ENCODE results near the gene WDFY4. TPM values are rescaled to one million over a fixed set of nuclear protein-coding genes. Genes with fewer than 3 reads are reported as not detected.

WDFY4 gene
- total and polyA plus RNA-seq, 9 of the 15 experiments (the other 6 are each of a cell fraction or from before 2014, with no cell fraction given): 0.01 to 0.02 (median 0.01) TPM; not detected in 6

- ChIA-PET CTCF (ENCODE audit: low intra/inter-chr PET ratio) (no interaction called here), POLR2A (interaction anchor here (0.8 to 1.3 kb wide), 2 partner anchors 10 to 59 kb away, joined by 3 to 5 read pairs; no protein-coding TSS in a partner anchor)
- Histone ChIP-seq H4K20me1 (replicated peaks; ENCODE audit: control insufficient read depth, insufficient read depth, low read length) (no peaks in the 10 kb centered on the region), H3K4me2 (ENCODE audit: insufficient read depth, low read length) (no peak overlapping the region), H3K9ac (ENCODE audit: insufficient read depth in 1 of 2, low read depth in 2 of 2, low read length in 2 of 2) (no peak overlapping the region), H3K4me1 (replicated peaks in 1 of 2; ENCODE audit: control insufficient read depth in 2 of 2, insufficient read depth in 2 of 2, low read length in 2 of 2) (peaks cover 0 to 7% of the 10 kb centered on the region in 2 experiments; a peak in 1 of 5 replicates), H2AFZ (ENCODE audit: low read depth, low read length) (no peak overlapping the region), H3K4me3 (no peak overlapping the region), H3K36me3 (ENCODE audit: control insufficient read depth, insufficient read depth, low read length) (no peaks in the 10 kb centered on the region), H3K27me3 (ENCODE audit: control insufficient read depth in 2 of 2, insufficient read depth in 2 of 2, low read length in 2 of 2) (peaks cover 23 to 24% of the 10 kb centered on the region in 2 experiments; a peak in 4 of 5 replicates), H3K9me3 (replicated peaks; ENCODE audit: control insufficient read depth, insufficient read depth, low read depth, low read length) (no peaks in the 10 kb centered on the region), H3K27ac (ENCODE audit: extremely low read depth, low read depth, low read length) (no peak overlapping the region), H3K9me1 (ENCODE audit: control insufficient read depth, insufficient read depth, low read length) (no peaks in the 10 kb centered on the region), H3K79me2 (ENCODE audit: control insufficient read depth, insufficient read depth, low read length) (no peaks in the 10 kb centered on the region)
- DNase-seq (ENCODE audit: extremely low read depth in 1 of 4, low spot score in 3 of 4): no peak
- TF ChIP-seq HES1 (IDR thresholded peaks at IDR 0.05; ENCODE audit: low read depth) (no peak), SMAD1 (IDR thresholded peaks at IDR 0.05; ENCODE audit: low read depth, low read length, partially characterized antibody) (no peak), PCBP1 (IDR thresholded peaks at IDR 0.05; ENCODE audit: low read depth, low read length, poor library complexity, severe bottlenecking) (no peak), SFPQ (IDR thresholded peaks at IDR 0.05; ENCODE audit: low read depth, low read length) (no peak), TOE1 (IDR thresholded peaks at IDR 0.05; ENCODE audit: borderline replicate concordance) (no peak), TOE1 (CRISPR knock-in tag; IDR thresholded peaks at IDR 0.05; ENCODE audit: borderline replicate concordance, low read depth) (no peak), SMAD4 (CRISPR knock-in tag; conservative IDR thresholded peaks at IDR 0.05) (no peak)
- peak; percentile 68 for FAIRE-seq
- 0% methylated on average over 3 of the region's 5 CpGs for WGBS (ENCODE audit: insufficient coverage, low coverage, missing lambda C conversion rate)
- no peak for ATAC-seq
- BruUV-seq (replicated peaks): no TSS peak
- in situ Hi-C loops (cut with MboI): no loop called here
- intact Hi-C loops (cut with micrococcal nuclease): no loop called here
Measured at GRCh38 chr10:48683868-48684267, 805 bp upstream of the WDFY4 start.
